Endothelial cell (in vitro differentiated cells): Measurements from ENCODE around the gene OGFR. TPM values are rescaled to one million over a fixed set of nuclear protein-coding genes. Genes with fewer than 3 reads are reported as not detected.

Source experiments
- DNase-seq: peaks from one replicate; pipeline ENCODE4 v3.0.0; 2021; ENCODE audit warnings: low spot score
- H3K27ac Mint-ChIP-seq: one replicate; pipeline ENCODE4 v1.8.0; 2021; ENCODE audit warnings: mixed read lengths, inconsistent platforms; ENCODE audit not compliant: unreplicated experiment
- H3K27me3 Mint-ChIP-seq: one replicate; pipeline ENCODE4 v1.8.0; 2021; ENCODE audit warnings: mild to moderate bottlenecking, moderate library complexity, mixed read lengths, inconsistent platforms; ENCODE audit not compliant: unreplicated experiment
- H3K36me3 Mint-ChIP-seq: one replicate; pipeline ENCODE4 v1.8.0; 2021; ENCODE audit warnings: mild to moderate bottlenecking, low read depth, mixed read lengths, inconsistent platforms; ENCODE audit not compliant: unreplicated experiment
- H3K4me1 Mint-ChIP-seq: one replicate; pipeline ENCODE4 v1.8.0; 2021; ENCODE audit warnings: mild to moderate bottlenecking, mixed read lengths, inconsistent platforms; ENCODE audit not compliant: unreplicated experiment
- H3K4me3 Mint-ChIP-seq: one replicate; pipeline ENCODE4 v1.8.0; 2021; ENCODE audit warnings: mild to moderate bottlenecking, mixed read lengths, inconsistent platforms; ENCODE audit not compliant: unreplicated experiment
- H3K9me3 Mint-ChIP-seq: one replicate; pipeline ENCODE4 v1.8.0; 2021; ENCODE audit warnings: mixed read lengths, inconsistent platforms; ENCODE audit not compliant: unreplicated experiment
- CTCF ChIP-seq: fragments of 200-600 bp; sonication (generic); IDR thresholded peaks from one replicate; pipeline ENCODE4 v1.5.0; 2021; ENCODE audit warnings: antibody characterized with exemption; ENCODE audit not compliant: unreplicated experiment
- total RNA-seq: library from RNA; stranded (reverse); fragmentation: NEBNext Ultra II Directional; extraction: Animal tissue kit (Norgen Biotek cat#: 25700); gene quantifications from one replicate; pipeline ENCODE4 v1.2.1, GENCODE V29; 2021; ENCODE audit not compliant: unreplicated experiment

OGFR gene
- total RNA-seq, 1 donor from 2014 or later: 27.6 TPM

- no peak overlapping the region for H3K4me3 Mint-ChIP-seq
- DNase-seq: no peak
- H3K36me3 Mint-ChIP-seq: no peaks in the 10 kb centered on the region
- no peak overlapping the region for H3K27ac Mint-ChIP-seq
- no peaks in the 10 kb centered on the region for H3K9me3 Mint-ChIP-seq
- peaks cover 3% of the 10 kb centered on the region for H3K27me3 Mint-ChIP-seq
- H3K4me1 Mint-ChIP-seq: peaks cover 21% of the 10 kb centered on the region
- no peak for TF ChIP-seq CTCF
Measured at GRCh38 chr20:62782893-62783278, 21.7 kb upstream of the OGFR start.

- no peak for TF ChIP-seq CTCF
- Mint-ChIP-seq H3K4me1 (peaks cover 21% of the 10 kb centered on the region), H3K36me3 (no peaks in the 10 kb centered on the region), H3K4me3 (no peak overlapping the region), H3K9me3 (no peaks in the 10 kb centered on the region), H3K27me3 (peaks cover 1% of the 10 kb centered on the region), H3K27ac (no peak overlapping the region)
- DNase-seq: no peak
Measured at GRCh38 chr20:62784497-62784896, 20.1 kb upstream of the OGFR start.

- TF ChIP-seq CTCF: no peak
- peaks cover 21% of the 10 kb centered on the region for H3K4me1 Mint-ChIP-seq
- no peak overlapping the region for H3K27ac Mint-ChIP-seq
- DNase-seq: no peak
- H3K27me3 Mint-ChIP-seq: peaks cover 1% of the 10 kb centered on the region
- no peaks in the 10 kb centered on the region for H3K9me3 Mint-ChIP-seq
- H3K4me3 Mint-ChIP-seq: no peak overlapping the region
- no peaks in the 10 kb centered on the region for H3K36me3 Mint-ChIP-seq
Measured at GRCh38 chr20:62785393-62785792, 19.2 kb upstream of the OGFR start.

GRCh38 chr20:62786157-62786556 lies 18.5 kb upstream of the OGFR start:
- TF ChIP-seq CTCF: no peak
- peaks cover 21% of the 10 kb centered on the region for H3K4me1 Mint-ChIP-seq
- no peak overlapping the region for H3K4me3 Mint-ChIP-seq
- no peak overlapping the region for H3K27ac Mint-ChIP-seq
- H3K27me3 Mint-ChIP-seq: peaks cover 1% of the 10 kb centered on the region
- H3K9me3 Mint-ChIP-seq: no peaks in the 10 kb centered on the region
- no peaks in the 10 kb centered on the region for H3K36me3 Mint-ChIP-seq
- no peak for DNase-seq

- H3K27ac Mint-ChIP-seq: no peak overlapping the region
- no peaks in the 10 kb centered on the region for H3K36me3 Mint-ChIP-seq
- TF ChIP-seq CTCF: no peak
- peaks cover 1% of the 10 kb centered on the region for H3K27me3 Mint-ChIP-seq
- no peak overlapping the region for H3K4me3 Mint-ChIP-seq
- H3K4me1 Mint-ChIP-seq: peaks cover 21% of the 10 kb centered on the region
- DNase-seq: no peak
- H3K9me3 Mint-ChIP-seq: no peaks in the 10 kb centered on the region
Measured at GRCh38 chr20:62787321-62787720, 17.3 kb upstream of the OGFR start.
